Omental fat pad (tissue), 4 donors: Measurements from ENCODE around the gene ZNF575. TPM values are rescaled to one million over a fixed set of nuclear protein-coding genes. Genes with fewer than 3 reads are reported as not detected.
"Not testable (repeated sequence)": the region's sequence is repeated elsewhere in the genome, so short reads cannot be mapped to it uniquely, and the experiment has no call there.

Source experiments
- ATAC-seq: fragments of 150-250 bp; one replicate; pipeline ENCODE4 v1.9.1; 2016; ENCODE audit warnings: mild to moderate bottlenecking, moderate library complexity; ENCODE audit not compliant: low FRiP score
- DNase-seq: peaks from one replicate; pipeline ENCODE4 v3.0.0-alpha.2; 2019; ENCODE audit warnings: low spot score
- total RNA-seq, 4 donors: library from RNA; depleted of rRNA; stranded (reverse); fragments of >200 nt; gene quantifications; one replicate each; pipeline ENCODE4 v1.1.0, GENCODE V29; 2016
- TF ChIP-seq, protein P1 (sequence below), 3 donors: fragments of 450-650 bp; IDR thresholded peaks; one replicate each; pipeline ENCODE4 v1.5.1; 2016 to 2017; ENCODE audit warnings: antibody characterized with exemption in 3 of 3, mild to moderate bottlenecking in 3 of 3, moderate library complexity in 2 of 3

Gene ZNF575
- total RNA-seq, 4 donors from 2014 or later, result 0.47 TPM; not detected in 3

DNA sequence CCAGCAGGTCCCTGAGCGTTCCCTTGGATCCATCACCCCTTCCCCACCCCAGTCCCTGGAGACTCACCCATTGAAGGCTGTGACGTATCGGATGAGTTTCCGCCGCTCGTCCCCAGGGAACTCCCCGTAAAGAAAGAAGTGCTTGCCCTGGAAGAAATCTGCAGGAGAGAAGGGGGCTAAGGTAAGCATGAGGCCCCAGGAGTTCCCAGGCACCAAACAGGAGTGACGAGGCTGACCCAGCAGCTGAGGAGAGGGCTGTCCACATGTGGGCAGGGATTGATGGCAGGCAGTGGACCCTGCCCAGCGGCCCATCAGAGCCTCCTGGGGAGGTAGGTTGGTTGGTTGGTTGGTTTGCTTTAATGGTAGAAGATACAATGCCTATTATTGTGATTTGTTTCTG lies 11.1 kb downstream of the ZNF575 start:
- ATAC-seq (no peak), DNase-seq (no peak)
- TF ChIP-seq, protein P1, sequence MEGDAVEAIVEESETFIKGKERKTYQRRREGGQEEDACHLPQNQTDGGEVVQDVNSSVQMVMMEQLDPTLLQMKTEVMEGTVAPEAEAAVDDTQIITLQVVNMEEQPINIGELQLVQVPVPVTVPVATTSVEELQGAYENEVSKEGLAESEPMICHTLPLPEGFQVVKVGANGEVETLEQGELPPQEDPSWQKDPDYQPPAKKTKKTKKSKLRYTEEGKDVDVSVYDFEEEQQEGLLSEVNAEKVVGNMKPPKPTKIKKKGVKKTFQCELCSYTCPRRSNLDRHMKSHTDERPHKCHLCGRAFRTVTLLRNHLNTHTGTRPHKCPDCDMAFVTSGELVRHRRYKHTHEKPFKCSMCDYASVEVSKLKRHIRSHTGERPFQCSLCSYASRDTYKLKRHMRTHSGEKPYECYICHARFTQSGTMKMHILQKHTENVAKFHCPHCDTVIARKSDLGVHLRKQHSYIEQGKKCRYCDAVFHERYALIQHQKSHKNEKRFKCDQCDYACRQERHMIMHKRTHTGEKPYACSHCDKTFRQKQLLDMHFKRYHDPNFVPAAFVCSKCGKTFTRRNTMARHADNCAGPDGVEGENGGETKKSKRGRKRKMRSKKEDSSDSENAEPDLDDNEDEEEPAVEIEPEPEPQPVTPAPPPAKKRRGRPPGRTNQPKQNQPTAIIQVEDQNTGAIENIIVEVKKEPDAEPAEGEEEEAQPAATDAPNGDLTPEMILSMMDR (IDR thresholded peaks at IDR 0.05), result no peak

DNA sequence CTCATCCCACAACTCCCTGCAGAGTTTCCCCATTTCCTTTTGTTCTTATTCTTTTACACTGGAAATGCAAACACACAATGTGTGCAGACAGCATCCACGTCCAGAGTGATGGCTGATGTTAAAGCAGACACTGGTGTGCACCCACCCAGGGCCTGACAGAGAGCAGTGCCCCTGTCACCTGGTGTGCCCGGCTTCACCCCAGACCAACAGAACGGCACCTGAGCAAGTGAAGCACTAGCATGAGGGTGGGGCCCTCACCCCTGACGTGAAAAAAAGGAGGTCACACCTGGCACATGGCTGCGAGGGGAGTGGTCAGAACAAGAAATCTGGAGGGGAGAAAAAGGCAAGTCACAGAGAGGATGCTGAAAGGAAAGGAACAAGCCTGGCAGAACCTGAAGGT lies 12.3 kb downstream of the ZNF575 start:
- DNase-seq (no peak), ATAC-seq (no peak)
- TF ChIP-seq, protein P1 (IDR thresholded peaks at IDR 0.05), result no peak

DNA sequence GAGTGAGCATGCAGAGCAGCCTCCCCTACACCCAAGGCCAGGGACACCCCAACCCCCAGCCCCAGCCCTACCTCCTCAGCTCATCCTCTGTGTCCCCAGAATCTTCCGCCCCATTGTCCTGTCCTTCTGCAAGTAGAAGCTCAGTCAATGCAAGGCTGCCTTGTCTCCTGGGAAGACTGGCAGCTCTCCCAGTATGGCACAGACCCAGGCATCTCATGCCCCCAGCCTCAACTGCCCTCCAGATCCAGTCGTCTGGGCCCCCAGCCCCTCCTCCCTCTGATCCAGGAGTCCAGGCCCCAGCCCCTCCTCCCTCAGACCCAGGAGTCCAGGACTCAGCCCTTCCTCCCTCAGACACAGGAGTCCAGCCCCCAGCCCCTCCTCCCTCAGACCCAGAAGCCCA lies 13.0 kb downstream of the ZNF575 start:
- DNase-seq (no peak), ATAC-seq (no peak)
- TF ChIP-seq, protein P1 (IDR thresholded peaks at IDR 0.05), result no peak

DNA sequence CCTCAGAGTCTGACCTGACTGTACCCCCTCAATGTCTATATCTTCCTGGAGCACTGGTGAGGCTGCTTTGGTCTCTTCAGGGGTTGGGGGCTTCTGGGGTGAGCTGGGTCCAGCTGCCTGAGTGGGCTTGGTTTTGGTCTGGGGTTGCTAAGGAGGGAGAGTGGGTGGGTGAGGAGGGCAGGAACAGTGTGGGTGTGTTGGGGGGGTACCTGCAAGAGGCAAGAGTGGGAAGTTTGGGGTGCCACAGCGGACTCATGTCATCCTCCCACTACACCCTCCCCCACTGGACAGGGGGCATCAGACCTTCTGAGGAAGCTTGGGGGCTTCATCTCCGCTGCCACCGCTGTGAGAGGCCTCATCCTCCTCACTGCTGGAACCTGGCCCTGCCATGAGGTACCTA lies 13.6 kb downstream of the ZNF575 start:
- DNase-seq (no peak), ATAC-seq (peak; percentile 13)

DNA sequence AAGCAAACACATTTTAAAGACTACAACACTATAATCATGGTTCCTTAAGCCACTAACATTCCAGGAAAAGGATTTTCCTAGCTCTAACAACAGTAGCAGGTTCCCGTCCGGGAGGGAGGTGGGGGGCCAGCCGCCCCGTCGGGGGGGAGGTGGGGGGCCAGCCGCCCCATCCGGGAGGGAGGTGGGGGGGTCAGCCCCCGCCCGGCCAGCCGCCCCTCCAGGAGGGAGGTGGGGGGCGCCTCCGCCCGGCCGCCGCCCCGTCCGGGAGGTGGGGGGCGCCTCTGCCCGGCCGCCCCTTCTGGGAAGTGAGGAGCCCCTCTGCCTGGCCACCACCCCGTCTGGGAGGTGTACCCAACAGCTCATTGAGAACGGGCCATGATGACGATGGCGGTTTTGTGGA lies 14.9 kb downstream of the ZNF575 start:
- not testable (repeated sequence) for DNase-seq, ATAC-seq

More for the DNA sequence above, 13.6 kb downstream of the ZNF575 start:
- TF ChIP-seq, protein P1 (IDR thresholded peaks at IDR 0.05), result no peak

DNA sequence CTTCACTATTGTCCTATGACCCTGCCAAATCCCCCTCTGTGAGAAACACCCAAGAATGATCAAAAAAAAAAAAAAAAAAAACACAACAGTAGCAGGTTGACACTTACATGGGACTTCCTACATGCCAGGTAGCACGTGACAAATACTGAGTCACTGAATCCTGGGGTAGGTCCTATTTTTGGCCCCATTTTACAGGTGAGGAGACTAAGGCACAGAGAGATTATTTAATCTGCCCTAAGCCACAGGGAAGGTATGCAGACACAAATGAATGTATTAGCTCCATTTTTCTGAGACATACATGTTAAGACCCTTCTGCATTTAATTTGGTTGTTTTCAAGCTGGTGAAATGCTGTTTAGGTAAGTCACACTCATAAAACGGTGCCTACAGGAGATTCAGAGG lies 15.7 kb downstream of the ZNF575 start:
- DNase-seq (no peak), ATAC-seq (no peak)
- TF ChIP-seq, protein P1 (IDR thresholded peaks at IDR 0.05), result no peak

DNA sequence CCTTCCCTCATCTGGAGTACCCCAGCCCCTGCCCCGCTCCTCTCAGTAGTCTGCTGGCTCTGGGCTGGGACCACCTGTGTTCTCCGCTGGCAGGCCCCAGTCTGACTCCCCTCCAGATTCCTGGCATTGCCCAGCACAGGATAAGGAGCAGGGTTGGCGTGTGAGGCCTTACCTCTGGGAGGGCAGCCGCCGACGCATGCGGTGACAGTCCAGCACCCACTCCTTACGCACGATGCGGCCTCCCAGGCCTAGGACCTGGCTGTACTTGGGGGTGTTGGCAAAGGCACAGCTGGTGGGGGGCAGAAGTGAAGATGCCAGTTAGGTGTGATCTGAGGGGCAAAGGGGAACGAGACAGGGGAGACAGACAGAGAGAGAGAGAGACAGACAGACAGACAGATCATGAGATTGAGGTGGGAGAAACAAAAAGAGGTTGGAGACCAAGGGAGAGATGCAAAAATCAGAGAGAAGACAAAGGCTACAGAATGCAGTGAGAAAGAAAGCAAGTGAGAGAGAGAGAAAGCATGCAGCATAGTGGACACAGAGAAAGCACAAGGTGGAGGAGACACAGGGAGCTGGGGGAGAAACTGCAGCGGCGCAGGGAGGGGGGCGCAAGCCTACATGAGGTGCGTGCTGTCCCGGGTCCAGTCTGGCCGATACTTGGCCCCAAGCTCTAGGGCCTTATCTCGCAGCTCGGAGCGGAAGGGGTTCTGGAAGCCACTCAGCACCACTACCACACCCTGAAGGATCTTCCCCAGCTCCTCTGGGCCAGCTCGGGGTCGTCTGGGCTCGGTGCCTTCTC lies 18.6 kb downstream of the ZNF575 start:
- DNase-seq, result no peak

More for the DNA sequence above, 18.6 kb downstream of the ZNF575 start:
- TF ChIP-seq, protein P1 (IDR thresholded peaks at IDR 0.05), result no peak
- no peak for ATAC-seq
